ENCODE results near the gene NMRK2.

NMRK2 gene

GRCh38 chr19:3899531-3900294 lies 33.2 kb upstream of the NMRK2 start:
- Histone ChIP-seq H2AFZ (ENCODE audit: low read length) (no peak overlapping the region), H3K4ac (ENCODE audit: low read length) (no peak overlapping the region), H2BK15ac (ENCODE audit: low read length) (no peak overlapping the region), H4K8ac (ENCODE audit: low read depth, low read length) (no peak overlapping the region), H3K4me3 (ENCODE audit: low read length in 2 of 2) (no peak overlapping the region), H3K36me3 (replicated peaks in 1 of 2; ENCODE audit: control insufficient read depth in 2 of 2, insufficient read depth in 2 of 2, low read length in 2 of 2) (peaks cover 8 to 11% of the 10 kb centered on the region in 2 donors), H3K14ac (ENCODE audit: low read length) (no peak overlapping the region), H3K27me3 (ENCODE audit: control insufficient read depth in 3 of 3, insufficient read depth in 3 of 3, low read depth in 1 of 3, low read length in 3 of 3) (no peaks in the 10 kb centered on the region), H2BK12ac (ENCODE audit: low read length) (no peak overlapping the region), H2AK5ac (ENCODE audit: low read depth, low read length) (no peak overlapping the region), H3K18ac (ENCODE audit: low read length) (no peak overlapping the region), H4K91ac (ENCODE audit: low read depth, low read length, poor library complexity) (no peak overlapping the region), H3K79me1 (ENCODE audit: low read depth, low read length) (no peaks in the 10 kb centered on the region), H3K27ac (replicated peaks; ENCODE audit: low read length) (no peak overlapping the region), H3K4me1 (ENCODE audit: control insufficient read depth in 2 of 2, insufficient read depth in 1 of 2, low read depth in 1 of 2, low read length in 2 of 2) (no peaks in the 10 kb centered on the region), H2BK120ac (ENCODE audit: low read depth, low read length) (no peak overlapping the region), H2BK5ac (ENCODE audit: low read length) (no peak overlapping the region), H3K4me2 (ENCODE audit: insufficient read depth, low read length, poor library complexity, severe bottlenecking) (no peak overlapping the region), H3K9me3 (replicated peaks in 1 of 2; ENCODE audit: control insufficient read depth in 2 of 2, insufficient read depth in 1 of 2, low read depth in 1 of 2, low read length in 2 of 2) (peaks cover 5 to 6% of the 10 kb centered on the region in 2 donors), H3K9ac (ENCODE audit: low read depth, low read length, poor library complexity) (no peak overlapping the region), H3K23ac (ENCODE audit: low read depth, low read length, poor library complexity) (no peak overlapping the region)
- WGBS, 2 donors (ENCODE audit: extremely low coverage in 2 of 2, insufficient read length in 2 of 2, insufficient replicate concordance in 1 of 2) = no CpG with 5 or more reads among the region's 18 CpGs
- DNase-seq (ENCODE audit: low spot score) = no peak

- Histone ChIP-seq H2BK120ac (ENCODE audit: low read depth, low read length) (no peak overlapping the region), H4K8ac (ENCODE audit: low read depth, low read length) (no peak overlapping the region), H3K4ac (ENCODE audit: low read length) (no peak overlapping the region), H3K4me1 (ENCODE audit: control insufficient read depth in 2 of 2, insufficient read depth in 1 of 2, low read depth in 1 of 2, low read length in 2 of 2) (no peaks in the 10 kb centered on the region), H3K9ac (ENCODE audit: low read depth, low read length, poor library complexity) (no peak overlapping the region), H2AK5ac (ENCODE audit: low read depth, low read length) (no peak overlapping the region), H4K91ac (ENCODE audit: low read depth, low read length, poor library complexity) (no peak overlapping the region), H2BK15ac (ENCODE audit: low read length) (no peak overlapping the region), H3K9me3 (replicated peaks in 1 of 2; ENCODE audit: control insufficient read depth in 2 of 2, insufficient read depth in 1 of 2, low read depth in 1 of 2, low read length in 2 of 2) (peaks cover 5 to 6% of the 10 kb centered on the region in 2 donors), H3K23ac (ENCODE audit: low read depth, low read length, poor library complexity) (no peak overlapping the region), H3K4me2 (ENCODE audit: insufficient read depth, low read length, poor library complexity, severe bottlenecking) (no peak overlapping the region), H2AFZ (ENCODE audit: low read length) (no peak overlapping the region), H3K36me3 (replicated peaks in 1 of 2; ENCODE audit: control insufficient read depth in 2 of 2, insufficient read depth in 2 of 2, low read length in 2 of 2) (peaks cover 13 to 15% of the 10 kb centered on the region in 2 donors), H3K27ac (replicated peaks; ENCODE audit: low read length) (no peak overlapping the region), H2BK5ac (ENCODE audit: low read length) (no peak overlapping the region), H3K27me3 (ENCODE audit: control insufficient read depth in 3 of 3, insufficient read depth in 3 of 3, low read depth in 1 of 3, low read length in 3 of 3) (no peaks in the 10 kb centered on the region), H3K79me1 (ENCODE audit: low read depth, low read length) (no peaks in the 10 kb centered on the region), H3K4me3 (ENCODE audit: low read length in 2 of 2) (no peak overlapping the region), H2BK12ac (ENCODE audit: low read length) (no peak overlapping the region), H3K18ac (ENCODE audit: low read length) (no peak overlapping the region), H3K14ac (ENCODE audit: low read length) (no peak overlapping the region)
- no peak for DNase-seq (ENCODE audit: low spot score)
- WGBS, 2 donors (ENCODE audit: extremely low coverage in 2 of 2, insufficient read length in 2 of 2, insufficient replicate concordance in 1 of 2) = no CpG with 5 or more reads among the region's 15 CpGs
Observed at GRCh38 chr19:3902317-3902973, 30.4 kb upstream of the NMRK2 start.

GRCh38 chr19:3904233-3904632 lies 28.6 kb upstream of the NMRK2 start:
- no peak overlapping the region for H4K8ac ChIP-seq (ENCODE audit: low read depth, low read length)
- no peak overlapping the region for H3K4ac ChIP-seq (ENCODE audit: low read length)
- no peak overlapping the region for H3K4me2 ChIP-seq (ENCODE audit: insufficient read depth, low read length, poor library complexity, severe bottlenecking)
- no peak overlapping the region for H3K18ac ChIP-seq (ENCODE audit: low read length)
- H3K4me1 ChIP-seq (ENCODE audit: control insufficient read depth in 2 of 2, insufficient read depth in 1 of 2, low read depth in 1 of 2, low read length in 2 of 2) = no peaks in the 10 kb centered on the region
- H2BK15ac ChIP-seq (ENCODE audit: low read length) = no peak overlapping the region
- H3K79me1 ChIP-seq (ENCODE audit: low read depth, low read length) = no peaks in the 10 kb centered on the region
- H2BK5ac ChIP-seq (ENCODE audit: low read length) = no peak overlapping the region
- H3K27ac ChIP-seq (replicated peaks; ENCODE audit: low read length) = no peak overlapping the region
- H3K9ac ChIP-seq (ENCODE audit: low read depth, low read length, poor library complexity) = no peak overlapping the region
- H2BK120ac ChIP-seq (ENCODE audit: low read depth, low read length) = no peak overlapping the region
- peaks cover 17 to 21% of the 10 kb centered on the region in 2 donors for H3K36me3 ChIP-seq (replicated peaks in 1 of 2; ENCODE audit: control insufficient read depth in 2 of 2, insufficient read depth in 2 of 2, low read length in 2 of 2)
- H2BK12ac ChIP-seq (ENCODE audit: low read length) = no peak overlapping the region
- peaks cover under 1 to 2% of the 10 kb centered on the region in 2 donors for H3K9me3 ChIP-seq (replicated peaks in 1 of 2; ENCODE audit: control insufficient read depth in 2 of 2, insufficient read depth in 1 of 2, low read depth in 1 of 2, low read length in 2 of 2)
- H4K91ac ChIP-seq (ENCODE audit: low read depth, low read length, poor library complexity) = no peak overlapping the region
- no peak overlapping the region for H2AK5ac ChIP-seq (ENCODE audit: low read depth, low read length)
- no peak overlapping the region for H3K4me3 ChIP-seq (ENCODE audit: low read length in 2 of 2)
- no CpG with 5 or more reads among the region's 8 CpGs for WGBS, 2 donors (ENCODE audit: extremely low coverage in 2 of 2, insufficient read length in 2 of 2, insufficient replicate concordance in 1 of 2)
- no peaks in the 10 kb centered on the region for H3K27me3 ChIP-seq (ENCODE audit: control insufficient read depth in 3 of 3, insufficient read depth in 3 of 3, low read depth in 1 of 3, low read length in 3 of 3)
- no peak overlapping the region for H3K14ac ChIP-seq (ENCODE audit: low read length)
- no peak for DNase-seq (ENCODE audit: low spot score)
- H3K23ac ChIP-seq (ENCODE audit: low read depth, low read length, poor library complexity) = no peak overlapping the region
- no peak overlapping the region for H2AFZ ChIP-seq (ENCODE audit: low read length)

- Histone ChIP-seq H2BK12ac (ENCODE audit: low read length) (no peak overlapping the region), H3K9ac (ENCODE audit: low read depth, low read length, poor library complexity) (no peak overlapping the region), H4K91ac (ENCODE audit: low read depth, low read length, poor library complexity) (no peak overlapping the region), H4K8ac (ENCODE audit: low read depth, low read length) (no peak overlapping the region), H2BK15ac (ENCODE audit: low read length) (no peak overlapping the region), H3K4me2 (ENCODE audit: insufficient read depth, low read length, poor library complexity, severe bottlenecking) (no peak overlapping the region), H3K4me3 (ENCODE audit: low read length in 2 of 2) (no peak overlapping the region), H2AFZ (ENCODE audit: low read length) (no peak overlapping the region), H2AK5ac (ENCODE audit: low read depth, low read length) (peak overlapping the region; percentile 37), H2BK5ac (ENCODE audit: low read length) (peak overlapping the region; percentile 24), H3K23ac (ENCODE audit: low read depth, low read length, poor library complexity) (peak overlapping the region; percentile 85), H3K36me3 (replicated peaks in 1 of 2; ENCODE audit: control insufficient read depth in 2 of 2, insufficient read depth in 2 of 2, low read length in 2 of 2) (peaks cover 30 to 32% of the 10 kb centered on the region in 2 donors), H3K4ac (ENCODE audit: low read length) (no peak overlapping the region), H3K14ac (ENCODE audit: low read length) (peak overlapping the region; percentile 38), H3K18ac (ENCODE audit: low read length) (no peak overlapping the region), H3K9me3 (replicated peaks in 1 of 2; ENCODE audit: control insufficient read depth in 2 of 2, insufficient read depth in 1 of 2, low read depth in 1 of 2, low read length in 2 of 2) (peaks cover 14 to 15% of the 10 kb centered on the region in 2 donors), H2BK120ac (ENCODE audit: low read depth, low read length) (no peak overlapping the region), H3K4me1 (ENCODE audit: control insufficient read depth in 2 of 2, insufficient read depth in 1 of 2, low read depth in 1 of 2, low read length in 2 of 2) (no peaks in the 10 kb centered on the region), H3K27me3 (ENCODE audit: control insufficient read depth in 3 of 3, insufficient read depth in 3 of 3, low read depth in 1 of 3, low read length in 3 of 3) (no peaks in the 10 kb centered on the region), H3K79me1 (ENCODE audit: low read depth, low read length) (no peaks in the 10 kb centered on the region), H3K27ac (replicated peaks; ENCODE audit: low read length) (no peak overlapping the region)
- no peak for DNase-seq (ENCODE audit: low spot score)
- no CpG with 5 or more reads among the region's 50 CpGs for WGBS, 2 donors (ENCODE audit: extremely low coverage in 2 of 2, insufficient read length in 2 of 2, insufficient replicate concordance in 1 of 2)
Observed at GRCh38 chr19:3907626-3908265, 25.1 kb upstream of the NMRK2 start.
